Naive thymus-derived CD4-positive, alpha-beta T cell (primary cell): ENCODE data around the gene RNU1-3. TPM values are rescaled to one million over a fixed set of nuclear protein-coding genes. Genes with fewer than 3 reads are reported as not detected.
"Not testable (repeated sequence)": the region's sequence is repeated elsewhere in the genome, so short reads cannot be mapped to it uniquely, and the experiment has no call there.

Experiments used
- ATAC-seq: fragments of 150-1000 bp; cut with Tn5 transposase; 2 replicates; pipeline ENCODE4 v1.10.0; 2021; ENCODE audit warnings: mild to moderate bottlenecking, moderate library complexity
- CTCF ChIA-PET: fragments of 350-600 bp; sonication (Branson Sonifier 250); formaldehyde crosslinking; loops from one replicate; lab custom pipeline; 2021; ENCODE audit warnings: antibody characterized with exemption; lab: Charles Lee
- POLR2A ChIA-PET: fragments of 350-600 bp; sonication (Branson Sonifier 250); formaldehyde crosslinking; loops from one replicate; lab custom pipeline; 2021; ENCODE audit warnings: antibody characterized with exemption, inconsistent platforms; lab: Charles Lee
- DNase-seq, 9 donors: peaks; one replicate each; pipeline versions ENCODE4 v3.0.0 to v3.0.0-alpha.2; 2020 to 2022; ENCODE audit warnings: mixed read lengths in 1 of 9
- H3K27ac ChIP-seq: one replicate; pipeline ENCODE4 v1.7.0; 2013; ENCODE audit warnings: mild to moderate bottlenecking, low read depth, low read length, moderate library complexity
- H3K27me3 ChIP-seq, 2 donors: one replicate each; pipeline ENCODE4 v1.7.0; 2013; ENCODE audit warnings: low read length in 2 of 2, mild to moderate bottlenecking in 2 of 2, moderate library complexity in 2 of 2; ENCODE audit not compliant: control insufficient read depth in 2 of 2, insufficient read depth in 2 of 2
- H3K36me3 ChIP-seq, 3 experiments: 1 replicate in 2 of 3; 2 replicates in 1 of 3; pipeline ENCODE4 v1.7.0; 2013; ENCODE audit warnings: low read length in 3 of 3, mild to moderate bottlenecking in 3 of 3, moderate library complexity in 1 of 3; ENCODE audit not compliant: insufficient read depth in 3 of 3, control insufficient read depth in 2 of 3
- H3K4me1 ChIP-seq, 2 donors: one replicate each; pipeline ENCODE4 v1.7.0; 2013; ENCODE audit warnings: low read length in 2 of 2, mild to moderate bottlenecking in 2 of 2, moderate library complexity in 1 of 2; ENCODE audit not compliant: control insufficient read depth in 2 of 2, insufficient read depth in 2 of 2
- H3K4me3 ChIP-seq: 2 replicates; pipeline ENCODE4 v1.7.0; 2013; ENCODE audit warnings: mild to moderate bottlenecking, low read length
- H3K9me3 ChIP-seq, 3 experiments: 1 replicate in 2 of 3; 2 replicates in 1 of 3; pipeline ENCODE4 v1.7.0; 2013; ENCODE audit warnings: low read length in 3 of 3; ENCODE audit not compliant: control insufficient read depth in 2 of 3
- H3K27ac Mint-ChIP-seq, 9 donors: one replicate each; pipeline ENCODE4 v1.8.0; 2020 to 2022; ENCODE audit warnings: mixed read lengths in 9 of 9, mild to moderate bottlenecking in 8 of 9, moderate library complexity in 5 of 9, inconsistent platforms in 2 of 9
- H3K27me3 Mint-ChIP-seq, 5 donors: one replicate each; pipeline ENCODE4 v1.8.0; 2021 to 2022; ENCODE audit warnings: mixed read lengths in 5 of 5, mild to moderate bottlenecking in 1 of 5
- H3K36me3 Mint-ChIP-seq, 5 donors: one replicate each; pipeline ENCODE4 v1.8.0; 2020 to 2022; ENCODE audit warnings: mixed read lengths in 5 of 5, mild to moderate bottlenecking in 3 of 5, inconsistent platforms in 1 of 5
- H3K4me1 Mint-ChIP-seq, 7 donors: one replicate each; pipeline ENCODE4 v1.8.0; 2020 to 2022; ENCODE audit warnings: mixed read lengths in 7 of 7, mild to moderate bottlenecking in 3 of 7, inconsistent platforms in 1 of 7
- H3K4me3 Mint-ChIP-seq, 10 donors: one replicate each; pipeline ENCODE4 v1.8.0; 2020 to 2022; ENCODE audit warnings: mild to moderate bottlenecking in 10 of 10, mixed read lengths in 10 of 10, moderate library complexity in 6 of 10, inconsistent platforms in 2 of 10
- H3K9me3 Mint-ChIP-seq, 11 donors: one replicate each; pipeline ENCODE4 v1.8.0; 2020 to 2022; ENCODE audit warnings: mixed read lengths in 11 of 11, mild to moderate bottlenecking in 4 of 11, inconsistent platforms in 1 of 11, moderate library complexity in 1 of 11
- intact Hi-C, 2 donors: fragments of 100-400 bp; cut with micrococcal nuclease; formaldehyde crosslinking; loops; one replicate each; pipeline ENCODE4 v1.15.1; 2023
- polyA plus RNA-seq, 2 donors: library from polyadenylated mRNA; unstranded; fragments of 300-500 nt; fragmentation: Illumina TruSeq; gene quantifications; one replicate each; pipeline ENCODE4 v1.2.3, GENCODE V29; 2021
- total RNA-seq, 6 experiments: library from RNA in 5 of 6; stranded (reverse) in 5 of 6; gene quantifications; 1 replicate in 5 of 6; 2 replicates in 1 of 6; pipeline ENCODE4 v1.2.3 and lab custom pipeline; 2021 to 2026

The RNU1-3 gene
- total and polyA plus RNA-seq, 7 experiments from 2014 or later: 2,341 to 4,458 (median 3,337) TPM; not detected in 2

- H3K27ac Mint-ChIP-seq, H3K36me3 ChIP-seq, H3K27ac ChIP-seq, H3K36me3 Mint-ChIP-seq, intact Hi-C loops, ATAC-seq, POLR2A ChIA-PET, H3K4me3 Mint-ChIP-seq, H3K4me1 ChIP-seq, CTCF ChIA-PET, H3K27me3 Mint-ChIP-seq, H3K9me3 Mint-ChIP-seq, H3K4me1 Mint-ChIP-seq, DNase-seq, H3K27me3 ChIP-seq, H3K4me3 ChIP-seq, H3K9me3 ChIP-seq: not testable (repeated sequence)
These were observed 36.9 kb upstream of the RNU1-3 start for GRCh38 chr1:16703602-16704001.

- intact Hi-C loops, H3K4me1 ChIP-seq, POLR2A ChIA-PET, H3K4me1 Mint-ChIP-seq, H3K27me3 Mint-ChIP-seq, H3K9me3 ChIP-seq, H3K4me3 ChIP-seq, H3K36me3 ChIP-seq, H3K27ac Mint-ChIP-seq, H3K9me3 Mint-ChIP-seq, DNase-seq, H3K27me3 ChIP-seq, H3K27ac ChIP-seq, H3K36me3 Mint-ChIP-seq, H3K4me3 Mint-ChIP-seq: not testable (repeated sequence)
- peak; percentile 38 for ATAC-seq
- CTCF ChIA-PET: interaction anchor here (1.3 kb wide), 1 partner anchor 8 kb away, joined by 3 read pairs; no protein-coding TSS in a partner anchor
These were observed 36.4 kb upstream of the RNU1-3 start for GRCh38 chr1:16703141-16703540.

GRCh38 chr1:16702280-16702679 is 35.5 kb upstream of the RNU1-3 start:
- H3K4me1 Mint-ChIP-seq, H3K4me3 Mint-ChIP-seq, ATAC-seq, DNase-seq, H3K9me3 Mint-ChIP-seq, intact Hi-C loops, H3K4me3 ChIP-seq, H3K27ac ChIP-seq, H3K36me3 Mint-ChIP-seq, H3K36me3 ChIP-seq, POLR2A ChIA-PET, H3K4me1 ChIP-seq, H3K27me3 ChIP-seq, H3K27ac Mint-ChIP-seq, H3K9me3 ChIP-seq, H3K27me3 Mint-ChIP-seq: not testable (repeated sequence)
- CTCF ChIA-PET: interaction anchor here (1.3 kb wide), 1 partner anchor 8 kb away, joined by 3 read pairs; no protein-coding TSS in a partner anchor

GRCh38 chr1:16701189-16701588 is 34.4 kb upstream of the RNU1-3 start:
- ChIA-PET CTCF (interaction anchor here (0.8 kb wide), 1 partner anchor 203 kb away, joined by 3 read pairs; no protein-coding TSS in a partner anchor), POLR2A (interaction anchor here (0.6 kb wide), 1 partner anchor 204 kb away, joined by 3 read pairs; no protein-coding TSS in a partner anchor)
- H3K27ac Mint-ChIP-seq, H3K4me3 Mint-ChIP-seq, H3K36me3 ChIP-seq, H3K4me3 ChIP-seq, H3K27ac ChIP-seq, H3K27me3 Mint-ChIP-seq, H3K4me1 ChIP-seq, DNase-seq, H3K36me3 Mint-ChIP-seq, H3K9me3 Mint-ChIP-seq, H3K4me1 Mint-ChIP-seq, H3K9me3 ChIP-seq, H3K27me3 ChIP-seq, intact Hi-C loops: not testable (repeated sequence)
- peak; percentile 19 for ATAC-seq

GRCh38 chr1:16700138-16700895 is 33.6 kb upstream of the RNU1-3 start:
- POLR2A ChIA-PET: interaction anchor here (0.6 kb wide), 1 partner anchor 205 kb away, joined by 3 read pairs; no protein-coding TSS in a partner anchor
- H3K36me3 Mint-ChIP-seq, CTCF ChIA-PET, H3K4me1 Mint-ChIP-seq, H3K27ac ChIP-seq, H3K27me3 ChIP-seq, H3K4me3 ChIP-seq, H3K27ac Mint-ChIP-seq, H3K36me3 ChIP-seq, H3K4me3 Mint-ChIP-seq, H3K9me3 Mint-ChIP-seq, intact Hi-C loops, H3K4me1 ChIP-seq, H3K9me3 ChIP-seq, DNase-seq, H3K27me3 Mint-ChIP-seq: not testable (repeated sequence)
- peak; percentile 76 for ATAC-seq

GRCh38 chr1:16699440-16699839 is 32.7 kb upstream of the RNU1-3 start:
- DNase-seq: not testable (repeated sequence)

GRCh38 chr1:16697152-16697551 is 30.4 kb upstream of the RNU1-3 start:
- DNase-seq, H3K27me3 Mint-ChIP-seq, H3K4me1 Mint-ChIP-seq, H3K27ac ChIP-seq, H3K27ac Mint-ChIP-seq, ATAC-seq, H3K27me3 ChIP-seq, H3K36me3 ChIP-seq, H3K36me3 Mint-ChIP-seq, H3K4me3 ChIP-seq, POLR2A ChIA-PET, intact Hi-C loops, CTCF ChIA-PET, H3K9me3 Mint-ChIP-seq, H3K4me3 Mint-ChIP-seq, H3K9me3 ChIP-seq, H3K4me1 ChIP-seq: not testable (repeated sequence)

More at GRCh38 chr1:16699440-16699839, 32.7 kb upstream of the RNU1-3 start:
- H3K36me3 Mint-ChIP-seq, H3K9me3 ChIP-seq, H3K4me3 Mint-ChIP-seq, H3K27me3 ChIP-seq, H3K4me3 ChIP-seq, H3K27ac Mint-ChIP-seq, ATAC-seq, H3K27me3 Mint-ChIP-seq, CTCF ChIA-PET, POLR2A ChIA-PET, H3K4me1 ChIP-seq, intact Hi-C loops, H3K27ac ChIP-seq, H3K4me1 Mint-ChIP-seq, H3K36me3 ChIP-seq, H3K9me3 Mint-ChIP-seq: not testable (repeated sequence)
